A549 (cell line): ENCODE results near the gene MRPL47. TPM values are rescaled to one million over a fixed set of nuclear protein-coding genes. Genes with fewer than 3 reads are reported as not detected.

Source experiments
- ATAC-seq, 2 experiments: fragments of 200-7000 bp in 1 of 2; fragments of >200 bp in 1 of 2; cut with Nextera tagmentation in 1 of 2; cut with Tn5 transposase in 1 of 2; 3 replicates each; pipeline versions ENCODE4 v1.8.0 to v1.9.1; 2018 to 2020; ENCODE audit warnings: mild to moderate bottlenecking in 1 of 2, moderate library complexity in 1 of 2
- CTCF ChIA-PET: fragments of 300-600 bp; sonication (Branson Sonifier 250); formaldehyde crosslinking; extraction: SDS; loops from one replicate; lab custom pipeline; 2021; ENCODE audit warnings: antibody characterized with exemption, inconsistent platforms; lab: Yijun Ruan, JAX
- POLR2A ChIA-PET: fragments of 350-600 bp; formaldehyde crosslinking; extraction: SDS; loops from one replicate; lab custom pipeline; 2021; ENCODE audit warnings: antibody characterized with exemption, inconsistent platforms; lab: Yijun Ruan, JAX
- DNase-seq, 2 experiments: peaks; one replicate each; pipeline versions ENCODE4 v3.0.0 to v3.0.0-alpha.2; 2011 to 2016; ENCODE audit warnings: low read depth in 1 of 2, low spot score in 1 of 2
- FAIRE-seq: peaks from 2 replicates; lab custom pipeline; 2011; peaks lifted over from hg19 to GRCh38; lab: Jason Lieb, UNC
- H3K27ac ChIP-seq, 2 experiments: fragments of >200 bp; sonication (Bioruptor Twin); formaldehyde crosslinking; 3 replicates each; pipeline ENCODE4 v1.5.1; 2016 to 2017
- H3K4me1 ChIP-seq: fragments of >200 bp; sonication (Bioruptor Twin); formaldehyde crosslinking; 3 replicates; pipeline ENCODE4 v1.6.1; 2016
- H3K4me2 ChIP-seq: fragments of >200 bp; sonication (Bioruptor Twin); formaldehyde crosslinking; 3 replicates; pipeline ENCODE4 v1.6.1; 2016
- H3K4me3 ChIP-seq: fragments of >200 bp; sonication (Bioruptor Twin); formaldehyde crosslinking; 3 replicates; pipeline ENCODE4 v1.5.1; 2016
- H3K9me3 ChIP-seq: fragments of >200 bp; sonication (Bioruptor Twin); formaldehyde crosslinking; 3 replicates; pipeline ENCODE4 v1.6.1; 2016
- BCL3 ChIP-seq: fragments of >200 bp; sonication (Bioruptor Twin); formaldehyde crosslinking; IDR thresholded peaks from 3 replicates; pipeline ENCODE4 v1.6.1; 2016
- BHLHE40 ChIP-seq: IDR thresholded peaks from 2 replicates; pipeline ENCODE4 v1.6.1; 2012; ENCODE audit warnings: low read depth, low read length, inconsistent platforms
- CEBPB ChIP-seq, 2 experiments: fragments of >200 bp in 1 of 2; sonication (Bioruptor Twin) in 1 of 2; formaldehyde crosslinking in 1 of 2; IDR thresholded peaks; 2 replicates each; pipeline ENCODE4 v1.6.1; 2012 to 2016
- E2F6 ChIP-seq: IDR thresholded peaks from 2 replicates; pipeline ENCODE4 v1.6.1; 2012; ENCODE audit warnings: low read depth, borderline replicate concordance
- EP300 ChIP-seq, 2 experiments: fragments of >200 bp; sonication (Bioruptor Twin); formaldehyde crosslinking; IDR thresholded peaks; 2 replicates in 1 of 2; 3 replicates in 1 of 2; pipeline ENCODE4 v1.6.1; 2016 to 2017
- GATA3 ChIP-seq: IDR thresholded peaks from 2 replicates; pipeline ENCODE4 v1.6.1; 2012; ENCODE audit warnings: borderline replicate concordance
- HDAC2 ChIP-seq: fragments of 200-600 bp; sonication (generic); IDR thresholded peaks from 2 replicates; pipeline ENCODE4 v1.6.1; 2016
- HES2 ChIP-seq: fragments of >200 bp; sonication (Bioruptor Twin); formaldehyde crosslinking; IDR thresholded peaks from 2 replicates; pipeline ENCODE4 v1.6.1; 2016
- HMGXB4 ChIP-seq: fragments of 250-450 bp; sonication (Bioruptor Pico); IDR thresholded peaks from 2 replicates; pipeline ENCODE4 v1.5.0; 2021; ENCODE audit warnings: mild to moderate bottlenecking, moderate library complexity, borderline replicate concordance
- JUN ChIP-seq, 2 experiments: fragments of >200 bp; sonication (Bioruptor Twin); formaldehyde crosslinking; IDR thresholded peaks; 2 replicates in 1 of 2; 3 replicates in 1 of 2; pipeline ENCODE4 v1.6.1; 2016 to 2017
- MAX ChIP-seq: IDR thresholded peaks from 2 replicates; pipeline ENCODE4 v1.6.1; 2012
- MYC ChIP-seq: IDR thresholded peaks from 2 replicates; pipeline ENCODE4 v1.6.1; 2012; ENCODE audit warnings: mild to moderate bottlenecking, inconsistent platforms, low read length, improper control_type of control experiment, borderline replicate concordance
- NFE2L2 ChIP-seq: fragments of 150-350 bp; conservative IDR thresholded peaks from 2 replicates; pipeline ENCODE4 v1.6.1; 2014; ENCODE audit warnings: low read length
- PBX3 ChIP-seq: IDR thresholded peaks from 2 replicates; pipeline ENCODE4 v1.6.1; 2012
- PHF8 ChIP-seq: fragments of 200-600 bp; sonication (generic); IDR thresholded peaks from 2 replicates; pipeline ENCODE4 v1.6.1; 2016; ENCODE audit warnings: low read depth, mild to moderate bottlenecking, antibody characterized with exemption, moderate library complexity, borderline replicate concordance
- POLR2A ChIP-seq: IDR thresholded peaks from 2 replicates; pipeline ENCODE4 v1.6.1; 2012; ENCODE audit warnings: mild to moderate bottlenecking, low read length
- RFX5 ChIP-seq: fragments of 450-650 bp; IDR thresholded peaks from 2 replicates; pipeline ENCODE4 v1.7.1; 2014; ENCODE audit warnings: antibody characterized with exemption, mild to moderate bottlenecking, moderate library complexity
- TFCP2L1 ChIP-seq: fragments of 250-450 bp; sonication (Bioruptor Pico); IDR thresholded peaks from 2 replicates; pipeline ENCODE4 v1.5.0; 2021; ENCODE audit warnings: mild to moderate bottlenecking
- TP53 ChIP-seq: fragments of 250-450 bp; sonication (Bioruptor Pico); IDR thresholded peaks from 2 replicates; pipeline ENCODE4 v1.5.0; 2021; ENCODE audit warnings: mild to moderate bottlenecking, moderate library complexity
- USF2 ChIP-seq: fragments of 450-650 bp; IDR thresholded peaks from 2 replicates; pipeline ENCODE4 v1.6.1; 2014; ENCODE audit warnings: antibody characterized with exemption
- ZSCAN20 ChIP-seq: fragments of 250-450 bp; sonication (Bioruptor Pico); IDR thresholded peaks from 2 replicates; pipeline ENCODE4 v1.8.0; 2022; ENCODE audit warnings: mild to moderate bottlenecking, moderate library complexity
- WGBS: methylation state at CpG from one replicate; pipeline ENCODE4 v1.1.6; 2017; ENCODE audit errors: missing lambda C conversion rate; 5-methylcytosine and 5-hydroxymethylcytosine counted together
- polyA plus RNA-seq, 4 experiments: library from polyadenylated mRNA; depleted of rRNA in 3 of 4; stranded (reverse); fragments of >200 nt; fragmentation: RNase III in 1 of 4; extraction: RNeasy Plus Mini Kit Qiagen cat#74134 plus additional on column Dnase treatment in 1 of 4; gene quantifications; 2 replicates in 3 of 4; 3 replicates in 1 of 4; pipeline ENCODE4 v1.2.3, GENCODE V29; 2011 to 2017

The MRPL47 gene
- polyA plus RNA-seq, 2 of the 4 experiments (the other 2 are of a cell fraction), result 49.2 to 79.8 TPM

GRCh38 chr3:179565496-179565895, 38.9 kb downstream of the MRPL47 start:
- Histone ChIP-seq H3K9me3 (no peaks in the 10 kb centered on the region), H3K4me1 (peaks cover 8% of the 10 kb centered on the region; the same call in 1 of the 3 replicates), H3K4me3 (no peak overlapping the region), H3K27ac (no peak overlapping the region), H3K4me2 (no peak overlapping the region)
- TF ChIP-seq EP300 (IDR thresholded peaks at IDR 0.05) (no peak), TFCP2L1 (no peak), ZSCAN20 (CRISPR knock-in tag) (no peak), PHF8 (no peak), BCL3 (no peak), HMGXB4 (CRISPR knock-in tag) (no peak), MYC (no peak), CEBPB (IDR thresholded peaks at IDR 0.05) (no peak), GATA3 (no peak)
- ChIA-PET CTCF (no interaction called here), POLR2A (no interaction called here)
- DNase-seq (no peak), ATAC-seq (no peak), FAIRE-seq (no peak)
- whole genome bisulfite sequencing, result 89% methylated on average over 3 of the region's 3 CpGs

- ChIA-PET CTCF (no interaction called here), POLR2A (interaction anchor here (1.2 to 1.3 kb wide), 2 partner anchors 41 to 240 kb away, joined by 3 to 4 read pairs; partner anchors contain the start of genes MRPL47, NDUFB5 and ZNF639)
- ATAC-seq (peak; percentile 88 to 91), FAIRE-seq (no peak), DNase-seq (peak; percentile 67 to 80)
- peak overlapping the region; percentile 94 for H3K4me2 ChIP-seq
- H3K9me3 ChIP-seq, result no peaks in the 10 kb centered on the region
- H3K4me3 ChIP-seq, result peak overlapping the region; percentile 91
- no peak; a peak in 1 of 5 replicates for TF ChIP-seq JUN (IDR thresholded peaks at IDR 0.05)
- TF ChIP-seq MAX, result 0 out of 2 replicates have a peak, but pooled peaks have one; percentile 11
- TF ChIP-seq GATA3, result no peak
- TF ChIP-seq, all 56 proteins: peak for 1
- Histone ChIP-seq H3K27ac (peak overlapping the region; percentile 91 to 97), H3K4me1 (peaks cover 8% of the 10 kb centered on the region; the same call in 1 of the 3 replicates)
- WGBS, result 0% methylated on average over 11 of the region's 40 CpGs
Measured at GRCh38 chr3:179563271-179563783, 41.1 kb downstream of the MRPL47 start.

- H3K4me3 ChIP-seq, result peak within 1 kb of the TSS; percentile 91
- peak within 1 kb of the TSS; percentile 94 for H3K4me2 ChIP-seq
- POLR2A ChIA-PET, result interaction anchor here (0.6 to 1.3 kb wide), 5 partner anchors 9 to 241 kb away, joined by 3 to 7 read pairs (median 3); partner anchors contain the start of genes MRPL47, NDUFB5 and ZNF639
- H3K9me3 ChIP-seq, result no peaks in the 10 kb centered on the region
- peak within 1 kb of the TSS; percentile 91 to 97 for H3K27ac ChIP-seq
- 0% methylated on average over 8 of the region's 55 CpGs for WGBS
- CTCF ChIA-PET, result interaction anchor here (1.0 kb wide), 1 partner anchor 16 kb away, joined by 4 read pairs; no protein-coding TSS in a partner anchor
- no peak for FAIRE-seq
- H3K4me1 ChIP-seq, result peaks cover 8% of the 10 kb centered on the region; the same call in 1 of the 3 replicates
- peak; percentile 95 to 97 for ATAC-seq
- peak; percentile 95 to 98 for DNase-seq
- TF ChIP-seq BHLHE40 (no peak), TP53 (no peak), HDAC2 (no peak), BCL3 (peak; percentile 76; the same call in 2 of the 3 replicates), PBX3 (peak; percentile 76), USF2 (no peak), E2F6 (0 out of 2 replicates have a peak, but pooled peaks have one; percentile 39), POLR2A (peak; percentile 80), RFX5 (peak; percentile 51; the same call in 1 of the 2 replicates), PHF8 (peak; percentile 51; the same call in 1 of the 2 replicates), NFE2L2 (no peak), JUN (IDR thresholded peaks at IDR 0.05) (peak; percentile 39 to 68; a peak in 2 of 5 replicates), MAX (peak; percentile 44), HES2 (no peak)
- TF ChIP-seq, all 56 proteins: peak for 8
Measured at GRCh38 chr3:179562591-179563270, 41.7 kb downstream of the MRPL47 start, which contains the start of gene ACTL6A. Gene ACTL6A, plus strand, starts transcription at chr3:179562926. Its CDS starts 167 bp downstream, at chr3:179563093.
